ENCODE results near the gene BBS7. TPM values are rescaled to one million over a fixed set of nuclear protein-coding genes. Genes with fewer than 3 reads are reported as not detected.

The BBS7 gene
- total and polyA plus RNA-seq, 2 donors (not counting 3 experiments of a cell fraction or from before 2014, with no cell fraction given): 20.0 to 21.7 TPM

- ChIA-PET CTCF (interaction anchor here (0.6 kb wide), 1 partner anchor 12 kb away, joined by 3 read pairs; no protein-coding TSS in a partner anchor), POLR2A (no interaction called here)
- H3K9me3 ChIP-seq (replicated peaks; ENCODE audit: control insufficient read depth, insufficient read depth, low read length): no peaks in the 10 kb centered on the region
- FAIRE-seq (no peak), DNase-seq (ENCODE audit: low read depth, low spot score) (no peak)
- H2AFZ ChIP-seq (ENCODE audit: low read depth, low read length): no peak overlapping the region
- H3K4me1 ChIP-seq (ENCODE audit: control insufficient read depth, extremely low read depth, insufficient read depth, low read length): no peaks in the 10 kb centered on the region
- no peak overlapping the region for H3K4me3 ChIP-seq (replicated peaks in 1 of 3; ENCODE audit: insufficient read depth in 1 of 3, low read depth in 1 of 3, low read length in 3 of 3)
- H3K9ac ChIP-seq (replicated peaks; ENCODE audit: extremely low read depth, insufficient read depth, low read length): no peak overlapping the region
- H3K79me2 ChIP-seq (ENCODE audit: control insufficient read depth, insufficient read depth, low read length): no peaks in the 10 kb centered on the region
- dilution Hi-C loops (cut with MboI; ENCODE audit: extremely low pct_ligation_motif_present, low sequenced_read_pairs): no loop called here
- no peak overlapping the region for H3K4me2 ChIP-seq (ENCODE audit: insufficient read depth, low read length)
- intact Hi-C loops (cut with micrococcal nuclease): no loop called here
- TF ChIP-seq MAX (IDR thresholded peaks at IDR 0.05; ENCODE audit: insufficient read depth, insufficient read length) (no peak), FOS (IDR thresholded peaks at IDR 0.05; ENCODE audit: borderline replicate concordance, insufficient read depth, low read length) (no peak), MYC (IDR thresholded peaks at IDR 0.05; ENCODE audit: low read depth, low read length) (no peak)
- BruUV-seq (replicated peaks): no TSS peak
- no peaks in the 10 kb centered on the region for H3K9me1 ChIP-seq (replicated peaks; ENCODE audit: control insufficient read depth, extremely low read depth, insufficient read depth, low read length)
- H3K27ac ChIP-seq (ENCODE audit: insufficient read depth, low read depth, low read length): no peak overlapping the region
- H4K20me1 ChIP-seq (replicated peaks; ENCODE audit: control insufficient read depth, extremely low read depth, insufficient read depth, low read length): no peaks in the 10 kb centered on the region
- H3K27me3 ChIP-seq (ENCODE audit: control insufficient read depth in 2 of 2, insufficient read depth in 2 of 2, low read length in 2 of 2): peaks cover 5 to 17% of the 10 kb centered on the region in 2 experiments
- H3K36me3 ChIP-seq (ENCODE audit: control insufficient read depth in 2 of 2, extremely low read depth in 1 of 2, insufficient read depth in 2 of 2, low read length in 2 of 2): no peaks in the 10 kb centered on the region
These were observed 17.9 kb upstream of the BBS7 start for GRCh38 chr4:121888134-121888533.

- intact Hi-C loops (cut with micrococcal nuclease) (no loop called here), dilution Hi-C loops (cut with MboI; ENCODE audit: extremely low pct_ligation_motif_present, low sequenced_read_pairs) (no loop called here)
- no peak overlapping the region for H3K27ac ChIP-seq (ENCODE audit: insufficient read depth, low read depth, low read length)
- DNase-seq (ENCODE audit: low read depth, low spot score): no peak
- no peaks in the 10 kb centered on the region for H3K4me1 ChIP-seq (ENCODE audit: control insufficient read depth, extremely low read depth, insufficient read depth, low read length)
- TF ChIP-seq JUN (IDR thresholded peaks at IDR 0.05; ENCODE audit: borderline replicate concordance, insufficient read depth, insufficient read length, low read depth) (no peak), MYC (IDR thresholded peaks at IDR 0.05; ENCODE audit: low read depth, low read length) (no peak), CTCF (IDR thresholded peaks at IDR 0.05; ENCODE audit: extremely low read depth in 1 of 2, insufficient read depth in 1 of 2, low read depth in 1 of 2, low read length in 2 of 2) (no peak), MAX (IDR thresholded peaks at IDR 0.05; ENCODE audit: insufficient read depth, insufficient read length) (no peak)
- ChIA-PET CTCF (interaction anchor here (1.5 to 3.1 kb wide), 4 partner anchors 9 to 691 kb away, joined by 3 to 10 read pairs (median 4); partner anchors contain the start of gene BBS7), POLR2A (no interaction called here)
- H3K79me2 ChIP-seq (ENCODE audit: control insufficient read depth, insufficient read depth, low read length): no peaks in the 10 kb centered on the region
- H3K9me3 ChIP-seq (replicated peaks; ENCODE audit: control insufficient read depth, insufficient read depth, low read length): no peaks in the 10 kb centered on the region
- H4K20me1 ChIP-seq (replicated peaks; ENCODE audit: control insufficient read depth, extremely low read depth, insufficient read depth, low read length): no peaks in the 10 kb centered on the region
- H3K36me3 ChIP-seq (ENCODE audit: control insufficient read depth in 2 of 2, extremely low read depth in 1 of 2, insufficient read depth in 2 of 2, low read length in 2 of 2): no peaks in the 10 kb centered on the region
- peaks cover 8 to 33% of the 10 kb centered on the region in 2 experiments for H3K27me3 ChIP-seq (ENCODE audit: control insufficient read depth in 2 of 2, insufficient read depth in 2 of 2, low read length in 2 of 2)
- FAIRE-seq: no peak
- H3K9ac ChIP-seq (replicated peaks; ENCODE audit: extremely low read depth, insufficient read depth, low read length): no peak overlapping the region
- no peak overlapping the region for H3K4me3 ChIP-seq (replicated peaks in 1 of 3; ENCODE audit: insufficient read depth in 1 of 3, low read depth in 1 of 3, low read length in 3 of 3)
- no peak overlapping the region for H3K4me2 ChIP-seq (ENCODE audit: insufficient read depth, low read length)
- H2AFZ ChIP-seq (ENCODE audit: low read depth, low read length): no peak overlapping the region
- H3K9me1 ChIP-seq (replicated peaks; ENCODE audit: control insufficient read depth, extremely low read depth, insufficient read depth, low read length): no peaks in the 10 kb centered on the region
- BruUV-seq (replicated peaks): no TSS peak
These were observed 14.8 kb upstream of the BBS7 start for GRCh38 chr4:121885115-121885514.
